ENCODE data around the gene CARF. TPM values are rescaled to one million over a fixed set of nuclear protein-coding genes. Genes with fewer than 3 reads are reported as not detected.
"Not testable (repeated sequence)": the region's sequence is repeated elsewhere in the genome, so short reads cannot be mapped to it uniquely, and the experiment has no call there.

CARF gene
- polyA plus RNA-seq, 1 of the 3 experiments (the other 2 are of a cell fraction) = 4.6 TPM

- Histone ChIP-seq H3K9ac (peak overlapping the region; percentile 92; the same call in 1 of the 2 replicates), H3K36me3 (replicated peaks in 1 of 2; ENCODE audit: control insufficient read depth in 1 of 2, insufficient read depth in 2 of 2, low read length in 1 of 2) (peaks cover 6 to 10% of the 10 kb centered on the region in 2 experiments), H4K20me1 (ENCODE audit: insufficient read depth) (no peaks in the 10 kb centered on the region), H2AFZ (ENCODE audit: low read depth) (peak overlapping the region; percentile 96), H3F3A (replicated peaks; ENCODE audit: insufficient read depth) (peaks cover 10% of the 10 kb centered on the region), H3K4me2 (peak overlapping the region; percentile 79), H3K4me3 (ENCODE audit: low read depth in 2 of 2, low read length in 1 of 2) (peak overlapping the region; percentile 93 to 98), H3K9me2 (no peaks in the 10 kb centered on the region), H3K4me1 (ENCODE audit: control insufficient read depth in 1 of 2, insufficient read depth in 2 of 2, low read depth in 1 of 2, low read length in 1 of 2) (peaks cover 0 to 5% of the 10 kb centered on the region in 2 experiments; a peak in 3 of 4 replicates), H3K79me2 (ENCODE audit: insufficient read depth) (peaks cover 60% of the 10 kb centered on the region), H3K9me3 (no peaks in the 10 kb centered on the region), H3K27ac (ENCODE audit: low read depth in 2 of 2, low read length in 1 of 2) (no peak overlapping the region; a peak in 1 of 4 replicates), H3K27me3 (ENCODE audit: insufficient read depth) (no peaks in the 10 kb centered on the region)
- POLR2A ChIA-PET = interaction anchor here (0.7 to 1.2 kb wide), 2 partner anchors 13 to 40 kb away, joined by 3 read pairs; no protein-coding TSS in a partner anchor
- no peak for DNase-seq
- CTCF ChIA-PET = interaction anchor here (1.4 kb wide), 1 partner anchor 19 kb away, joined by 4 read pairs; no protein-coding TSS in a partner anchor
- TF ChIP-seq MEF2A (IDR thresholded peaks at IDR 0.05; ENCODE audit: borderline replicate concordance, low read depth) = no peak
- no peak for TF ChIP-seq ZBTB33 (IDR thresholded peaks at IDR 0.05; ENCODE audit: borderline replicate concordance, low read depth)
- no peak for TF ChIP-seq RXRA (IDR thresholded peaks at IDR 0.05; ENCODE audit: borderline replicate concordance, low read depth)
- WGBS (ENCODE audit: low lambda C conversion rate) = 18% methylated on average over 3 of the region's 3 CpGs
Observed at GRCh38 chr2:202910698-202911097, 1.4 kb upstream of the CARF start.

GRCh38 chr2:202911203-202911511 lies 918 bp upstream of the CARF start:
- Histone ChIP-seq H3K9me2 (no peaks in the 10 kb centered on the region), H3K4me1 (ENCODE audit: control insufficient read depth in 1 of 2, insufficient read depth in 2 of 2, low read depth in 1 of 2, low read length in 1 of 2) (peaks cover 0 to 5% of the 10 kb centered on the region in 2 experiments; a peak in 3 of 4 replicates), H3K4me2 (peak overlapping the region; percentile 79), H4K20me1 (ENCODE audit: insufficient read depth) (no peaks in the 10 kb centered on the region), H3K9me3 (no peaks in the 10 kb centered on the region), H3F3A (replicated peaks; ENCODE audit: insufficient read depth) (peaks cover 10% of the 10 kb centered on the region), H3K27ac (ENCODE audit: low read depth in 2 of 2, low read length in 1 of 2) (peak overlapping the region; percentile 99), H3K4me3 (ENCODE audit: low read depth in 2 of 2, low read length in 1 of 2) (peak overlapping the region; percentile 93 to 98), H3K36me3 (replicated peaks in 1 of 2; ENCODE audit: control insufficient read depth in 1 of 2, insufficient read depth in 2 of 2, low read length in 1 of 2) (peaks cover 1 to 7% of the 10 kb centered on the region in 2 experiments), H3K9ac (peak overlapping the region; percentile 92), H3K27me3 (ENCODE audit: insufficient read depth) (no peaks in the 10 kb centered on the region), H2AFZ (ENCODE audit: low read depth) (peak overlapping the region; percentile 96), H3K79me2 (ENCODE audit: insufficient read depth) (peaks cover 60% of the 10 kb centered on the region)
- POLR2A ChIA-PET = interaction anchor here (0.7 to 1.2 kb wide), 3 partner anchors 13 to 327 kb away, joined by 3 to 5 read pairs (median 3); partner anchors contain the start of gene CYP20A1
- CTCF ChIA-PET = interaction anchor here (1.4 kb wide), 1 partner anchor 20 kb away, joined by 4 read pairs; no protein-coding TSS in a partner anchor
- WGBS (ENCODE audit: low lambda C conversion rate) = 0% methylated on average over 7 of the region's 8 CpGs
- no peak for DNase-seq
- no peak for TF ChIP-seq MXI1 (IDR thresholded peaks at IDR 0.05; ENCODE audit: low read depth, low read length)
- no peak for TF ChIP-seq TCF12 (IDR thresholded peaks at IDR 0.05)
- no peak for TF ChIP-seq POLR2AphosphoS5 (IDR thresholded peaks at IDR 0.05; ENCODE audit: low read depth, low read length)
- TF ChIP-seq NRF1 (IDR thresholded peaks at IDR 0.05; ENCODE audit: low read depth, low read length) = no peak
- no peak for TF ChIP-seq RXRA (IDR thresholded peaks at IDR 0.05; ENCODE audit: borderline replicate concordance, low read depth)

GRCh38 chr2:202912342-202913201 lies 497 bp downstream of the CARF start:
- H2AFZ ChIP-seq (ENCODE audit: low read depth) = peak overlapping the region; percentile 96
- H4K20me1 ChIP-seq (ENCODE audit: insufficient read depth); DNase-seq; H3K9me3 ChIP-seq; POLR2A ChIA-PET; H3K9me2 ChIP-seq; H3K27me3 ChIP-seq (ENCODE audit: insufficient read depth); H3K36me3 ChIP-seq (replicated peaks in 1 of 2; ENCODE audit: control insufficient read depth in 1 of 2, insufficient read depth in 2 of 2, low read length in 1 of 2); H3K4me1 ChIP-seq (ENCODE audit: control insufficient read depth in 1 of 2, insufficient read depth in 2 of 2, low read depth in 1 of 2, low read length in 1 of 2): not testable (repeated sequence)
- peak overlapping the region; percentile 93 to 98 for H3K4me3 ChIP-seq (ENCODE audit: low read depth in 2 of 2, low read length in 1 of 2)
- peak overlapping the region; percentile 99 for H3K27ac ChIP-seq (ENCODE audit: low read depth in 2 of 2, low read length in 1 of 2)
- peak overlapping the region; percentile 92 for H3K9ac ChIP-seq
- 9% methylated on average over 7 of the region's 49 CpGs for WGBS (ENCODE audit: low lambda C conversion rate)
- peak overlapping the region; percentile 79 for H3K4me2 ChIP-seq
- H3F3A ChIP-seq (replicated peaks; ENCODE audit: insufficient read depth) = peaks cover 10% of the 10 kb centered on the region
- peaks cover 49% of the 10 kb centered on the region for H3K79me2 ChIP-seq (ENCODE audit: insufficient read depth)
- CTCF ChIA-PET = interaction anchor here (1.4 kb wide), 1 partner anchor 21 kb away, joined by 4 read pairs; no protein-coding TSS in a partner anchor

All from SK-N-SH (cell line).